ENCODE data around the gene BTBD17.

BTBD17 gene

DNA sequence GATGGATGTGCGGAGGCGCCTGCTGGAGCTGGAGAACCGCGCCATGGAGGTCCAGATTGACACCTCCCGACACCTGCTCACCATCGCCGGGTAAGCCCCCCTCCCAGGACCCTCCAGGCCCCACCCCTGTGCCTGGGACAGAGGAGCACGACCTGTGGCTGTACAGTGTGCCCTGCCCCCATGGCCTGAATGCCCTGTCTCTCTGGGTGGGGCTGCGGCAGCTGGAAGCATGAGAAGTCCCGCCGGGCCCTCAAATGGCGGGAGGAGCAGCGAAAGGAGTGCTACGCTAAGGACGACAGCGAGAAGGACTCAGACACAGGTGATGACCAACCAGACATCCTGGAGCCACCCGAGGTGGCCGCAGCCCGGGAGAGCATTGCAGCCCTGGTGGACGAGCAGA lies 11.2 kb downstream of the BTBD17 start:
- H3K4me2 ChIP-seq (ENCODE audit: low read depth, low read length, poor library complexity, severe bottlenecking) = no peak overlapping the region
- no peak overlapping the region for H3K9ac ChIP-seq (ENCODE audit: low read length)
- no peaks in the 10 kb centered on the region for H3K9me2 ChIP-seq (replicated peaks; ENCODE audit: insufficient read depth, low read length)
- no peaks in the 10 kb centered on the region for H4K20me1 ChIP-seq (ENCODE audit: low read depth, low read length)
- no peaks in the 10 kb centered on the region for H3K9me3 ChIP-seq (ENCODE audit: insufficient read depth, low read length)
- H3K27me3 ChIP-seq (ENCODE audit: low read length) = no peaks in the 10 kb centered on the region
- TF ChIP-seq, protein P1, sequence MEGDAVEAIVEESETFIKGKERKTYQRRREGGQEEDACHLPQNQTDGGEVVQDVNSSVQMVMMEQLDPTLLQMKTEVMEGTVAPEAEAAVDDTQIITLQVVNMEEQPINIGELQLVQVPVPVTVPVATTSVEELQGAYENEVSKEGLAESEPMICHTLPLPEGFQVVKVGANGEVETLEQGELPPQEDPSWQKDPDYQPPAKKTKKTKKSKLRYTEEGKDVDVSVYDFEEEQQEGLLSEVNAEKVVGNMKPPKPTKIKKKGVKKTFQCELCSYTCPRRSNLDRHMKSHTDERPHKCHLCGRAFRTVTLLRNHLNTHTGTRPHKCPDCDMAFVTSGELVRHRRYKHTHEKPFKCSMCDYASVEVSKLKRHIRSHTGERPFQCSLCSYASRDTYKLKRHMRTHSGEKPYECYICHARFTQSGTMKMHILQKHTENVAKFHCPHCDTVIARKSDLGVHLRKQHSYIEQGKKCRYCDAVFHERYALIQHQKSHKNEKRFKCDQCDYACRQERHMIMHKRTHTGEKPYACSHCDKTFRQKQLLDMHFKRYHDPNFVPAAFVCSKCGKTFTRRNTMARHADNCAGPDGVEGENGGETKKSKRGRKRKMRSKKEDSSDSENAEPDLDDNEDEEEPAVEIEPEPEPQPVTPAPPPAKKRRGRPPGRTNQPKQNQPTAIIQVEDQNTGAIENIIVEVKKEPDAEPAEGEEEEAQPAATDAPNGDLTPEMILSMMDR (IDR thresholded peaks at IDR 0.05; ENCODE audit: insufficient read depth, low read length, poor library complexity, severe bottlenecking) = no peak
- no peak for TF ChIP-seq EZH2phosphoT487 (conservative IDR thresholded peaks at IDR 0.05; ENCODE audit: low read length)
- no peaks in the 10 kb centered on the region for H3K36me3 ChIP-seq (ENCODE audit: low read length)
- no peaks in the 10 kb centered on the region for H3K79me2 ChIP-seq (ENCODE audit: insufficient read depth, low read length)
- no peak overlapping the region for H3K4me3 ChIP-seq (ENCODE audit: insufficient read depth, low read length, poor library complexity, severe bottlenecking)
- H3F3A ChIP-seq (ENCODE audit: insufficient read depth) = no peaks in the 10 kb centered on the region
- no peak overlapping the region for H2AFZ ChIP-seq (ENCODE audit: low read depth, low read length, severe bottlenecking)
- no peak overlapping the region for H3K27ac ChIP-seq (ENCODE audit: low read depth, low read length)

GRCh38 chr17:74349120-74349519 lies 12.5 kb downstream of the BTBD17 start:
- Histone ChIP-seq H3K9me2 (replicated peaks; ENCODE audit: insufficient read depth, low read length) (no peaks in the 10 kb centered on the region), H4K20me1 (ENCODE audit: low read depth, low read length) (no peaks in the 10 kb centered on the region), H3K9ac (ENCODE audit: low read length) (no peak overlapping the region), H3K4me3 (ENCODE audit: insufficient read depth, low read length, poor library complexity, severe bottlenecking) (no peak overlapping the region), H3K27me3 (ENCODE audit: low read length) (no peaks in the 10 kb centered on the region), H3K36me3 (ENCODE audit: low read length) (no peaks in the 10 kb centered on the region), H3K27ac (ENCODE audit: low read depth, low read length) (no peak overlapping the region), H3K9me3 (ENCODE audit: insufficient read depth, low read length) (no peaks in the 10 kb centered on the region), H3K79me2 (ENCODE audit: insufficient read depth, low read length) (no peaks in the 10 kb centered on the region), H2AFZ (ENCODE audit: low read depth, low read length, severe bottlenecking) (no peak overlapping the region), H3F3A (ENCODE audit: insufficient read depth) (no peaks in the 10 kb centered on the region), H3K4me2 (ENCODE audit: low read depth, low read length, poor library complexity, severe bottlenecking) (no peak overlapping the region)
- TF ChIP-seq EZH2phosphoT487 (conservative IDR thresholded peaks at IDR 0.05; ENCODE audit: low read length) = no peak
- TF ChIP-seq, protein P1 (IDR thresholded peaks at IDR 0.05; ENCODE audit: insufficient read depth, low read length, poor library complexity, severe bottlenecking) = no peak

GRCh38 chr17:74347646-74348045 lies 14.0 kb downstream of the BTBD17 start:
- Histone ChIP-seq H3K79me2 (ENCODE audit: insufficient read depth, low read length) (no peaks in the 10 kb centered on the region), H3K27me3 (ENCODE audit: low read length) (no peaks in the 10 kb centered on the region), H4K20me1 (ENCODE audit: low read depth, low read length) (no peaks in the 10 kb centered on the region), H3K9ac (ENCODE audit: low read length) (no peak overlapping the region), H2AFZ (ENCODE audit: low read depth, low read length, severe bottlenecking) (no peak overlapping the region), H3K27ac (ENCODE audit: low read depth, low read length) (no peak overlapping the region), H3F3A (ENCODE audit: insufficient read depth) (no peaks in the 10 kb centered on the region), H3K36me3 (ENCODE audit: low read length) (no peaks in the 10 kb centered on the region), H3K9me2 (replicated peaks; ENCODE audit: insufficient read depth, low read length) (no peaks in the 10 kb centered on the region), H3K9me3 (ENCODE audit: insufficient read depth, low read length) (no peaks in the 10 kb centered on the region), H3K4me3 (ENCODE audit: insufficient read depth, low read length, poor library complexity, severe bottlenecking) (no peak overlapping the region), H3K4me2 (ENCODE audit: low read depth, low read length, poor library complexity, severe bottlenecking) (no peak overlapping the region)
- no peak for TF ChIP-seq EZH2phosphoT487 (conservative IDR thresholded peaks at IDR 0.05; ENCODE audit: low read length)
- TF ChIP-seq, protein P1 (IDR thresholded peaks at IDR 0.05; ENCODE audit: insufficient read depth, low read length, poor library complexity, severe bottlenecking) = no peak

Measured in SU-DHL-6 (cell line).